Measurements from ENCODE around the gene SERPINA12. TPM values are rescaled to one million over a fixed set of nuclear protein-coding genes. Genes with fewer than 3 reads are reported as not detected.

Gene SERPINA12, protein sequence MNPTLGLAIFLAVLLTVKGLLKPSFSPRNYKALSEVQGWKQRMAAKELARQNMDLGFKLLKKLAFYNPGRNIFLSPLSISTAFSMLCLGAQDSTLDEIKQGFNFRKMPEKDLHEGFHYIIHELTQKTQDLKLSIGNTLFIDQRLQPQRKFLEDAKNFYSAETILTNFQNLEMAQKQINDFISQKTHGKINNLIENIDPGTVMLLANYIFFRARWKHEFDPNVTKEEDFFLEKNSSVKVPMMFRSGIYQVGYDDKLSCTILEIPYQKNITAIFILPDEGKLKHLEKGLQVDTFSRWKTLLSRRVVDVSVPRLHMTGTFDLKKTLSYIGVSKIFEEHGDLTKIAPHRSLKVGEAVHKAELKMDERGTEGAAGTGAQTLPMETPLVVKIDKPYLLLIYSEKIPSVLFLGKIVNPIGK
- total RNA-seq: not detected

DNA sequence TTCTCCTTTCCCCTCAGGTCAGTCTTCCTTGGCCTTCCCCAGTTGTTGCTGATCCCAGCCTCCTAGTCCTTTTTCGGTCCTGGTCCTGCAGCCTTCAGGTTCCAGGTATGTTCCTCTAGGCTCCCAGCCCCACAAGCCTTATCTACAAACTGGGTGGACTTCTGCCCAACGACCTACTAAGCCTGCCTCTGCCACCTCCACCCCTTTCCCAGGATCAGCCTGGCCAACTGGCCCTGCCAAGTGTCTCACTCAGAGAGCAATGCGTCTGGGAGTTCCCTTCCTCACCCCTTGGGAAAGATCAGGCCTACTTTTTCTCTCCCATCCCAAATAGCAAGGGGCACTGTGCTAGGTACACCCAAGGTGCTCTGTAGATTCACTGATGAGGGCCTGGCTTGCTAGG, at the start of gene SERPINA12:
SERPINA12 (minus strand) TSS at position 114 of the 400 bp plus-strand sequence. CDS start 11,072 bp downstream, outside the sequence.
- DNase-seq (ENCODE audit: low spot score in 2 of 2) (no peak), ATAC-seq (no peak)
- no peaks in the 10 kb centered on the region for H3K9me3 Mint-ChIP-seq
- peak within 1 kb of the TSS in 1 of 2 donors; percentile 14 for H3K27ac Mint-ChIP-seq
- no peaks in the 10 kb centered on the region for H3K36me3 Mint-ChIP-seq

DNA sequence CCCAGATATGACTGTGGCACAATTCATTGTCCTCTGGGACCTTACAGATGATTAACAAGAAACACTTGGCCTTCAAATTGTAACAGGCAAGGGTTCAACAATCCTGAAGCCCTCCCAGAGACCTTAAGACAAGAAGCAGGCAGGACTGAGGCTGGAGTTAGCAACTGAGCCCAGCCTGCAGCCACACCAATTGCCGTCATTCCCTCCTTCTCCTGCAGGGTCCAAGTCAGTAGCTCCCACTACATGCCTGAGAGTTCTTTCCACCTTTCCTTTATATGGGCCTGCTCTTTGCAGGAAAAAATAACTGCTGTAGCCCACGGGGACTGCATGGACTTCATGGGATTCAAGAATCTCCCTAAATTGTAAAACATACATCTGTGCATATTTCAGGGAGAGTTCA, 49.6 kb upstream of the SERPINA12 start:
- no peak for DNase-seq (ENCODE audit: low spot score in 2 of 2)
- H3K27ac Mint-ChIP-seq: no peak overlapping the region
- peaks cover 10 to 20% of the 10 kb centered on the region in 2 donors for H3K9me3 Mint-ChIP-seq
- no peak for ATAC-seq
- H3K36me3 Mint-ChIP-seq: peaks cover 0 to 10% of the 10 kb centered on the region in 2 donors

DNA sequence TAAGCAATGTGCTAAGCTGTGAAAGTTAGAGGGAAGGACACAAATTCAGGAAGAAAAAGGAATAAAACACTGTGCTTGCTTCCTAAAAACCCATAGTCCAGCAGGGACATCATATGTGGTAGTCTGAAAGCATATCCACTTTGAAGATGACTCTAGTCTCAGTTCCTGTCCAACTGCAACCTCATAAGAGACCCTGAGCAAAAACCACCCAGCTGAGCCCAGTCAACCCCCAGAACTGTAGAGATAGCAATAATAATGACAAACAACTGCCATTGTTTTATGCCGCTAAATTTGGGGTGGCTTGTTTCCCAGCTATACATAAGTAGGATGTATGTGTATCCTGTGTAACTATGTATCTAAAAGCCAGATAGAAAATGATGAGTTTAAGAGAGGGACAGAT, 48.1 kb upstream of the SERPINA12 start:
- Mint-ChIP-seq H3K36me3 (peaks cover 0 to 10% of the 10 kb centered on the region in 2 donors), H3K9me3 (peaks cover 14 to 18% of the 10 kb centered on the region in 2 donors), H3K27ac (no peak overlapping the region)
- ATAC-seq (no peak), DNase-seq (ENCODE audit: low spot score in 2 of 2) (no peak)

DNA sequence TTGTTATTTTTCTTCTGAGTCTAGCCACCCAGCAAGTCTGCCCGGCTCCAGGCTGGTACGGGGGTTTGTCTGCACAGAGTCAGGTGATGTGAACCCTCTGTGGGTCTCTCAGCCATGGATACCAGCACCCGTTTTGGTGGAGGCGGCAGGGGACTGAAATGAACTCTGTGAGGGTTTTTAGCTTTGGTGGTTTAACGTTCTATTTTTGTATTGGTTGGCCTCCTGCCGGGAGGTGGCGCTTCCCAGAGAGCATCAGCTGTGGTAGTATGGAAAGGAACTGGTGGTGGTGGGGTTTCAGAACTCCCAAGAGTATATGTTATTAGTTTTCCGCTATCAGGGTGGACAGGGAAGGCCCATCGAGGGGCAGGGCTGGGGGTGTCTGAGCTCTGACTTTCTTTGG, 46.7 kb upstream of the SERPINA12 start:
- Mint-ChIP-seq H3K9me3 (peaks cover 14 to 18% of the 10 kb centered on the region in 2 donors), H3K36me3 (peaks cover 0 to 10% of the 10 kb centered on the region in 2 donors), H3K27ac (no peak overlapping the region)
- DNase-seq (ENCODE audit: low spot score in 2 of 2) (no peak), ATAC-seq (no peak)

DNA sequence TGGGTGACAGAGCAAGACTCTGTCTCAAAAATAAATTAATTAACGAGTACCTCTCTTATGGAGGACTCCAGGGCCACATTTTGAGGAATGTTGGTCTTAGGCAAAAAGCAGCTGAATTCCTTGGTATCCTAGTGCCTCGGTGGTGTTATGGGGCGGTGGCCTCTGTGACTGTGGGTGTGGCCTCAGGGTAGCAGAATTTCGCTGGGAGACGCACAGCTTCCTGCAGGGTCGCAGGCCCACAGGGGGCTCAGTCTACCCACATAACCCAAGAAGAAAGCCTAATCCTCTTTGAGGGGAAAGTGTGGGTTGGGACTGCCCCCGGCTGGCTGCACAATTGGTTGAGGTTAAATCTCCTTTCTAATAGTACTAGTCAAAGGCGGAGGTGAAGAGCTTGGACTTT, 40.8 kb upstream of the SERPINA12 start:
- Mint-ChIP-seq H3K27ac (no peak overlapping the region), H3K36me3 (peaks cover 1 to 12% of the 10 kb centered on the region in 2 donors), H3K9me3 (peaks cover 9 to 10% of the 10 kb centered on the region in 2 donors)
- ATAC-seq (no peak), DNase-seq (ENCODE audit: low spot score in 2 of 2) (no peak)

DNA sequence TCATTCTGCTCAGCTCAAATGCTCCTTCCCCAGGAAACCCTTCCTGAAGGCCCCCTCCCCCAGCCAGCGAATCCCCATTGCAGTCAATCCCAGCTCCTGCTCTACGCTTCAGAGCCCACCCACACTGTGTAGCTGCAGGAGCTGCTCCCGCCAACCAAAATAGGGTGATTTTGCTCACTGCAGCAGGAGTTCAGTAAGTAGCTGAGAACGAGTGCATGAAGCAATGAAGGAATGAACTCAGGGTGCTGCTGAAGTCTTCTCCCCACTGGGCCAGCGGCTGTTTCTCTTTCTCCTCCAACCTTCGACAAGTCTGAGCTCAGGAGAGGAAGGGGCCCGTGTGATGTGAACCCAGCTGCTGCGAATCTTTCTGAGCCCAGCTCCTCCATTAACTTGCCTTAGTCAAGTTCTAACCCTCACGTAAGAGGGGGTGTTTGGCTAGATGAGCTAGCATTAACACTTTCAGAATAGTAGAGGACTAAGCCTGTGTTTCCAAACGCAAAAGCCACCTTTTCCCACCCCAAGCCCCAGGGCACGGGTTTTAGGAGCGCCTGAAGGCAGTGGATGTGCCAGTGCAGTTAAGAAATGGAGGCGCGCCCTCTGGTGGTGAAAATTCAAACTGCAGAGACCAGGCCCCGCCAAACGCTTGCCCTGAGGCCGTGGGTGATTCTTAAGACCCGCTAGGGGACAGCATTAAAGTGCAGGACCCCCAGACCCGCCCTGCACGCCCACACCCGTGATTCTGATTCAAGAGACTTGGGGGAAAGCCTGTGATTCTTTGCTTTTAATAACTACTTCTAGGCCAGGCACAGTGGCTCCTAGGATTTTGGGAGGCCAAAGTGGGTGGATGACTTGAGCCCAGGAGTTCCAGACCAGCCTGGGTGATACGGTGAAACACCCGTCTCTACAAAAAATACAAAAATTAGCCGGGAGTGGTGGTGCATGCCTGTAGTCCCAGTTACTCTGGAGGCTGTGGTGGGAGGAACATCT, 40.0 kb upstream of the SERPINA12 start:
- Mint-ChIP-seq H3K27ac (no peak overlapping the region), H3K9me3 (peaks cover 1 to 9% of the 10 kb centered on the region in 2 donors), H3K36me3 (peaks cover 0 to 12% of the 10 kb centered on the region in 2 donors)
- ATAC-seq (peak in 1 of 2 donors; percentile 76), DNase-seq (ENCODE audit: low spot score in 2 of 2) (peak in 1 of 2 donors; percentile 74)

DNA sequence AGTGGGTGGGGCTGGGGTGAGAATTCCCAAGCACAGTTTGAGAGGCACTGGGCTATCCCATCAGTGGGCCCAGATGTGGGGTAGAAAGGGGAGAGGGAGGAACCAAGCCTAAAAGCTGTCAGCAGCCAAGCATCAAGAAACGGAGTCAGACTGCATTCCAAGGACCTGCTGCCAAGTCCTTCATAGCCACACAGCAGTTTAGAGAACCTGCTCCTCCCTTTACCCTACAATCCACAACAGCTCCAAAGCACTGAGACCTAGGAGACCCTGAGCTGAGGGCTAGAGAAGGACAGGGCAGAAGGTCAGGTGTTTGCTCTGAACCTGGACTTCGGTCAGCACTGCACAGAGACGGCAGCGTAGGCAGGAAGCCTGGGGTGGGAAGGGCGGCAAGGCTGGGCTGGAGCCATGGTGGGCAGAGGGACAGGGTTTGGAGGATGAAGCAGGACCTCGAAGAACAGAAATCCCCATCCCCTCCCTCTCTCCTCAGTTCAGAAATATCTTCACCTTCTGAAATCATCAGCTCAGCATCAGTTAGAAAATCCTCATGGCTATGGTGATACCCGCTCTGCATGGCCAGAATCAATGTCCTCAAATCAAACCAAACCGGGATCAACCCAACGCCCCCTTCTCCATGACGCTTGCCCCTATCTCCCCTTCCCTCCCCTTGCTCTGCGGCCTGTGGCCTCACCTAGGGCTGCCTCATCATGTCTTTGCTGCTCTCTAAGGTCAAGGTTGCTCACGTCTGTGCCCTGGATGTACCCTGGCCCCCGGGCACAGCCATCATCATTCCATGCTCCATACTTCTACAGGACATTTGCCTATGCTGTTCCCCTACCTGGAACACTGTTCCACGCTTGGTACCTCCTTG, 39.1 kb upstream of the SERPINA12 start:
- H3K36me3 Mint-ChIP-seq: peaks cover 0 to 12% of the 10 kb centered on the region in 2 donors
- ATAC-seq: no peak
- no peak overlapping the region for H3K27ac Mint-ChIP-seq
- DNase-seq (ENCODE audit: low spot score in 2 of 2): no peak
- peaks cover 0 to 5% of the 10 kb centered on the region in 2 donors for H3K9me3 Mint-ChIP-seq

DNA sequence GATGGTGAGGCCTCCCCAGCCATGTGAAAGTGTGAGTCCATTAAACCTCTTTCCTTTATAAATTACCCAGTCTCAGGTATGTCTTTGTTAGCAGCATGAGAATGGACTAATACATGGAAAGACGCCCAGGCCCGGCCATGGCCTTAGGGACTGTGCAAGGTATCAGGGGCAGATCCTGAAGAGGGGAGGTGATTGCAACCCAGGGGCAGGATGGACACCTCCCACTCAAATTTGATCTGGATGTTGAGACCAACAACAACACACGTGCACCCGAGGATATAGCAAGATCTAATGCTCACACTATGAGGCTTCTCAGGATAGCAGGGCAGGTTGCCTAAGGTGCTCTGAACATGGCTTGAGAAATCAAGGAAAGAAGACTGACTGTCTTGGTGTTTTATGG, 38.5 kb upstream of the SERPINA12 start:
- no peak for DNase-seq (ENCODE audit: low spot score in 2 of 2)
- ATAC-seq: no peak
- Mint-ChIP-seq H3K36me3 (peaks cover 0 to 12% of the 10 kb centered on the region in 2 donors), H3K27ac (no peak overlapping the region), H3K9me3 (peaks cover 0 to 5% of the 10 kb centered on the region in 2 donors)

DNA sequence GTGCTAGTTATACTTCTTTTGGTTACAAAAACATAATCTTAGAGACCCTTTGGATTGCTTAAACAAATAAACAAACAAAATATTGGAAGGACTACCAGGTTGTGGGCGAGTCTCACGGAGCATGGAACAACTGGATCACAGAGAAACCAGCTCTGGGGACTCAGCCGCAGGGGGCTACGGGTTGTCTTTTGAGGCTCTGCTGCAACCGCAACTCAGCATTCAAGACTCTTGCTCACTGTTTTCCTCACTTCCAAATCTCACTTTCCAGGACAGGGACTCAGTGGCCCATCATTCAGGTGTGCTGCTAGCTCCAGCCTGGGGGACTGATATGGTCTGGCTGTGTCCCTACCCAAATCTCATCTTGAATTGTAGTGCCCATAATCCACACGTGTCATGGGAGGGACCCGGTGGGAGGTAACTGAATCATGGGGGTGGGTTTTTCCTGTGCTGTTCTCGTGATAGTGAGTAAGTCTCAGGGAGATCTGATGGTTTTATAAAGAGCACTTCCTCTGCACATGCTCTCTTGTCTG, 37.9 kb upstream of the SERPINA12 start:
- Mint-ChIP-seq H3K9me3 (peaks cover 0 to 5% of the 10 kb centered on the region in 2 donors), H3K36me3 (peaks cover 0 to 12% of the 10 kb centered on the region in 2 donors), H3K27ac (no peak overlapping the region)
- ATAC-seq (no peak), DNase-seq (ENCODE audit: low spot score in 2 of 2) (no peak)

DNA sequence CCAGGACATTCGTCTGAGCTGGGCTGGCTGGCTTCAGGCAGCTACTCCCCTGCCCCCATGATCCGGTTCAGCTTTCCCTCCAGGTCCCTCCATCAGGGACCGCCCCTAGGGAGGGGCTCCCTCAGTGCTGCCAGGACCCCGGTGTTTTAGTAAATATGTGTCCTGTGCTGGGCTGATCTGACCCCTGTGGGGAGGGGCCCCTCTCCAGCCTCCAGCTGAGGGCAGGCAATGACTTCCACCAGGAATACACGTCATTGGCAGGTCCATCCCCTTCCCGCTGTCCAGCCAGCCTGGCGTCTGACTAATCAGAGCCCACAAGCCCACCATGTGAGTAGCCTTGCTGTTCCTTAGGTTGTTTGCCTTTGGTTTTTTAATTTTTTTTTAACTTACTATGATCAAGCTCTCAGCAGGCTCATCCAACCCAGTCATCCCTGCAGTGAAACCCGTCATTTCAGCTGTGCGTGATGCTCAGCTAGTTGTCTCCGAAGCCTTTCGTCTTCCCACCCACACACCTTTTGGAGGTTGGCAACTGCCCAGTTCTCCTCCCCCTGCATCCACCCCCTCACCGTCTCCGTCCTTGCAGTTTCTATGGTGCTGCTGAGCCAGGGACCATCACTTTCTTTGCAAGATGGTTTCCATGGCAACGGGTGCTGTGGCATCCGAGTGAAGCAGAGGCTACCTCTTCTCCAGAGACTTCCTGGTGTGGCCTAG, 36.0 kb upstream of the SERPINA12 start:
- ATAC-seq (no peak), DNase-seq (ENCODE audit: low spot score in 2 of 2) (no peak)
- Mint-ChIP-seq H3K27ac (no peak overlapping the region), H3K9me3 (peaks cover 0 to 5% of the 10 kb centered on the region in 2 donors), H3K36me3 (peaks cover 0 to 12% of the 10 kb centered on the region in 2 donors)

DNA sequence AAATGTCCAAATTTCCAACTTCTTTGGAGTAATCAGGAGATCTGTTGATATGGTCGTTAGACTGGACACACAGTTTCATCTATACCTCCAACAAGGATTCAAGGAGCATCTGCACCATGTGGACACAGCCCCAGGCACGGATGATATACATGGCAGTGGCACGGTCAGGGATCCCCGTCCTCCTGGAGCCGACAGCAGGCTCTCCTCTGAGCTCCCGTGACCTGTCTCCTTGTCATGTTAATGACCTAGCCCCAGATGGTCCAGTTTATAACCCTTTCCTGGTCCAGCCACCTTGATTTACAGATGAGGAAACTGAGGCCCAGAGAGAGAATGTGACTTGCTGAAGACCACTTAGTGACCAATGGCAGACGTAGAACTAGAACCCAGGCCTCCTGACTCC, 35.5 kb upstream of the SERPINA12 start:
- no peak overlapping the region for H3K27ac Mint-ChIP-seq
- ATAC-seq (no peak), DNase-seq (ENCODE audit: low spot score in 2 of 2) (no peak)
- peaks cover 0 to 12% of the 10 kb centered on the region in 2 donors for H3K36me3 Mint-ChIP-seq
- H3K9me3 Mint-ChIP-seq: peaks cover 0 to 5% of the 10 kb centered on the region in 2 donors

DNA sequence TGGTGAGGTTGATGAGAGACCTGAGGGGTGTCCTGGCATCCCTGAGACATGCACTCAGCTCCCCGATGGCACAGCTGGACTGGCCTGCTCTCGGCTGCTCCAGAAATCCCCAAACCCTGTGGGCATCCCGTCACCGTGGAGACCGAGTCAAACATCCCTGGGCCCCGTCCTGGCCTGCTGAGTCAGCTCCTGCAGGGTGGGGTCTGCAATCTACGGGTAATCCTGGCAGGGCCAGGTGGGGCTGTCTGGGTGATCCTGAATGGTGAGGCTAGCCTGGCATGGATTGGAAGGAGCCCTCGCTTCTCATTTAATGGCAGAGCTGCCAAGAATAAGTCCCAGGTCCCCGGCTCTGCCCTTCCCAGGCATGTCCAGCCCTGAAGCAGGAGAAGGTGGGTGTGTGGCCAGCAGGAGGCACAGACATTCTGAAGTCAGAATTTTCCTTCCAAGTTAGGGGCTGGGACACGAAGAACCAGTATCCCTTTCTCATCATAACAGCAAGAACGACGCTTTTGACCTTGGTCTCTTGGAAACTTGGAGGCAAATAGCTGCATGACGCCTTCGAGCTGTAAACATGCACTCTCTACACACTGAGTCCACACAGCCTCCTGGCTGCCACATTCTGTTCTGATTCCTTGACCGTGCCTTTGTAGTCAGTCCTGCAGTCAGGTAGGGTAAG, 34.3 kb upstream of the SERPINA12 start:
- ATAC-seq: no peak
- Mint-ChIP-seq H3K27ac (no peak overlapping the region), H3K36me3 (peaks cover 0 to 12% of the 10 kb centered on the region in 2 donors), H3K9me3 (peaks cover 0 to 5% of the 10 kb centered on the region in 2 donors)
- no peak for DNase-seq (ENCODE audit: low spot score in 2 of 2)

DNA sequence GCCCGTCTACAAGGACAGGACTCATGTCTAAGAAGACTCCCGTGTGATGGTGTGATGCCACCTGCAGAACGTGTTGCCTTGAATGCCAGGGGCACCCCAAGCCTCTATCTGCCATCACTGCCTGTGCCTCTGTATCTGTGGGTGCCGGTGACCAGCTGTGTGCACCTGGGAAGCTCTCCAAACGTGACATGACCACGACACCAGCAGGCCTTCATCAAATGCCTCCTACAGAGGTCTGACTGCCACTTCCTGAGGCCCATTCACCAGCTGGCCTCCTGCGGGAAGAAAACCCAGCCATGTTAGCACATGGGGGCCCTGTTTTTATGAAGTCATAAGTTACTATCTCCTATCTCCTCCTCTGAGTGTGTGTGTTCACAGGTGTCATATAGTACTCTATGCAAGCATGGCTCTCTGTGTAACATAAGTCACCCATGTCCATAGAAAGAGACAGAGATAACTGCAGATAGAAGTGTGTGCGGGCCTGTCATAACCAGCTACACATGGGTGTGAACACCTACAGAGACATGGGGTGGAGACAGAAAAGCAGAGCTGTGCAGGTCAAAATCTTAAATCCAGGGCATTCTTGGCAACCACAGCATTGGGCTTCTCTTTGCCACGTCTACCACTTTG, 33.7 kb upstream of the SERPINA12 start:
- Mint-ChIP-seq H3K36me3 (peaks cover 0 to 12% of the 10 kb centered on the region in 2 donors), H3K9me3 (peaks cover 0 to 5% of the 10 kb centered on the region in 2 donors), H3K27ac (no peak overlapping the region)
- ATAC-seq (no peak), DNase-seq (ENCODE audit: low spot score in 2 of 2) (no peak)

DNA sequence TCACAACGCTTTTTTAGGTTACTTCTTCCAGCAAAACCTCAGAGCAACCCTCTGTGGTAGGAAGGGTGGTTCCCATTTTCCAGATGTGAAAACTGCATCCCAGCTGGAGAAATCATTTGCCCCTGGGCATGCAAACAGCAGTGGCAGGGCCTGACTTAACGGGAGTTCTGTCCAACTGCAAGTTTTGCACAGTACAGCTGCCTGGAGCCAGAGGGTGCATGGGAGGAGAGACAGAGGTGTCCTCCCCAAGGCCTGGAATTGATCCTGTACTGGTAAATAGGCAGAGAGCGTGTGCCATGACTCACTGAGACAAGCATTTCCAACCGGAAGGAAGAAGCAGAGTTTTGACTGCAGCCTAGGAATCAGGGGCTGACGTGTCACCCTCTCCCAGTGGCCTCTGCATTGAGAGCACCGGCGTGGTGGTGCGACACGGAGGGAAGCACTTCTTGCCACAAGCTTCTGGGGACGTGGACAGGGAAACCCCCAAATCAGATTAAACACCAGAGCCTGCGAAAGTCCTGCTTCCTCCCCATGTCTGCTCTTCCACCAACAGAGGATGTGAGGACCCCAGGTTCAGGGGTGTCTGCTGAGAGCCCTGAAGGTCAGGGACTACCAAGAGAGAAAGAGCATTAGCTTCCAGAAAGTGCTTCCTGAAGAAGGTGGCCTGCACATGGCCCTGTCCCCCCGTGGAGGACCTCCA, 33.0 kb upstream of the SERPINA12 start:
- H3K9me3 Mint-ChIP-seq: peaks cover 0 to 8% of the 10 kb centered on the region in 2 donors
- DNase-seq (ENCODE audit: low spot score in 2 of 2) (no peak), ATAC-seq (no peak)
- H3K27ac Mint-ChIP-seq: no peak overlapping the region
- H3K36me3 Mint-ChIP-seq: peaks cover 0 to 12% of the 10 kb centered on the region in 2 donors
